ENCODE data around the gene GEMIN4. TPM values are rescaled to one million over a fixed set of nuclear protein-coding genes. Genes with fewer than 3 reads are reported as not detected.
A peak's percentile ranks its signal among the peaks of the same experiment; 100 is the strongest.

The GEMIN4 gene
- total and polyA plus RNA-seq, 8 donors: 14.0 to 34.5 (median 31.7) TPM

- H3K4me1 ChIP-seq: peaks cover 7 to 13% of the 10 kb centered on the region in 2 donors
- H3K27me3 ChIP-seq: no peaks in the 10 kb centered on the region
- no peaks in the 10 kb centered on the region for H3K9me3 ChIP-seq
- no peak overlapping the region for H3K4me3 ChIP-seq
- intact Hi-C loops (cut with DNase I): loop anchor here in 1 of 2 donors (5.0 kb wide), 1 partner anchor 179 kb away; the partner anchor contains the start of gene NXN
- TF ChIP-seq CTCF (IDR thresholded peaks at IDR 0.05): no peak
- ATAC-seq (no peak), DNase-seq (no peak)
- H3K36me3 ChIP-seq: peaks cover 0 to 16% of the 10 kb centered on the region in 2 donors
- no peak overlapping the region for H3K27ac ChIP-seq
Observed at GRCh38 chr17:798246-798645, 46.2 kb upstream of the GEMIN4 start.

- Histone ChIP-seq H3K27ac (peak overlapping the region in 1 of 2 donors; percentile 37), H3K36me3 (peaks cover 0 to 17% of the 10 kb centered on the region in 2 donors), H3K4me3 (no peak overlapping the region), H3K27me3 (no peaks in the 10 kb centered on the region), H3K4me1 (peaks cover 7 to 13% of the 10 kb centered on the region in 2 donors), H3K9me3 (no peaks in the 10 kb centered on the region)
- DNase-seq (no peak), ATAC-seq (no peak)
- no peak for TF ChIP-seq CTCF (IDR thresholded peaks at IDR 0.05)
- intact Hi-C loops (cut with DNase I): loop anchor here in 1 of 2 donors (5.0 kb wide), 1 partner anchor 180 kb away; the partner anchor contains the start of gene NXN
Observed at GRCh38 chr17:797236-797840, 45.3 kb upstream of the GEMIN4 start.

- H3K4me1 ChIP-seq: peaks cover 7 to 13% of the 10 kb centered on the region in 2 donors
- no peak for ATAC-seq
- no peak for TF ChIP-seq CTCF (IDR thresholded peaks at IDR 0.05)
- no peak overlapping the region for H3K4me3 ChIP-seq
- H3K27me3 ChIP-seq: no peaks in the 10 kb centered on the region
- H3K9me3 ChIP-seq: no peaks in the 10 kb centered on the region
- H3K36me3 ChIP-seq: peaks cover 0 to 25% of the 10 kb centered on the region in 2 donors
- DNase-seq: peak in 1 of 4 donors; percentile 48
- H3K27ac ChIP-seq: peak overlapping the region in 1 of 2 donors; percentile 37
- intact Hi-C loops (cut with DNase I): loop anchor here in 1 of 2 donors (5.0 kb wide), 1 partner anchor 181 kb away; the partner anchor contains the start of gene NXN
Observed at GRCh38 chr17:796609-797008, 44.5 kb upstream of the GEMIN4 start.

- Histone ChIP-seq H3K9me3 (no peaks in the 10 kb centered on the region), H3K27me3 (no peaks in the 10 kb centered on the region), H3K4me1 (peaks cover 7 to 13% of the 10 kb centered on the region in 2 donors), H3K36me3 (peaks cover 0 to 27% of the 10 kb centered on the region in 2 donors), H3K27ac (no peak overlapping the region), H3K4me3 (no peak overlapping the region)
- ATAC-seq (no peak), DNase-seq (no peak)
- TF ChIP-seq CTCF (IDR thresholded peaks at IDR 0.05): no peak
- intact Hi-C loops (cut with DNase I): loop anchor here in 1 of 2 donors (5.0 kb wide), 1 partner anchor 182 kb away; the partner anchor contains the start of gene NXN
Observed at GRCh38 chr17:795721-796120, 43.7 kb upstream of the GEMIN4 start.

- Histone ChIP-seq H3K9me3 (no peaks in the 10 kb centered on the region), H3K4me1 (peaks cover 7 to 13% of the 10 kb centered on the region in 2 donors), H3K36me3 (peaks cover 0 to 24% of the 10 kb centered on the region in 2 donors), H3K27me3 (no peaks in the 10 kb centered on the region), H3K4me3 (no peak overlapping the region), H3K27ac (peak overlapping the region in 1 of 2 donors; percentile 18)
- no peak for TF ChIP-seq CTCF (IDR thresholded peaks at IDR 0.05)
- ATAC-seq: no peak
- DNase-seq: no peak
- intact Hi-C loops (cut with DNase I): loop anchor here in 1 of 2 donors (5.0 kb wide), 1 partner anchor 182 kb away; the partner anchor contains the start of gene NXN
Observed at GRCh38 chr17:795276-795675, 43.2 kb upstream of the GEMIN4 start.
